ENCODE measurements around the gene ESPNL.

ESPNL gene

DNA sequence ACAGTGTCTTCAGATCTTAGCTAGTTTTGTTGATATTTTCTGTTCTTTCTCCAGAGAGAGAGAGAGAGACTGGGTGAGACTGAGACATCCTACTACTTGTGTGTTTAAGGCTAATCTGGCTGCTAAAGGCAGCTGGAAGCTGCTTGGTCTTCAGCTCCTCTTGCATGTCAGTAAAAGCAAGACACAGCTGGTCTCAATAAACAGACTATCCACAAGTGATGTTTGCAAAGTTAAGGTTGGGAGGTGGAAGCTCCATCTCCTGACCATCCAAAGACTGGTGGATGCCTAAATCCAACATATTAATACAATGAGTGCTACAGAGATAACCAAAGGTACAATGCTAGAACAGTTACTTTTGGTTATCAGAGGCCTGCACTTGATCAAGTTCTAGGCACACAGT is 76.5 kb downstream of the ESPNL start:
- DNase-seq: no peak

DNA sequence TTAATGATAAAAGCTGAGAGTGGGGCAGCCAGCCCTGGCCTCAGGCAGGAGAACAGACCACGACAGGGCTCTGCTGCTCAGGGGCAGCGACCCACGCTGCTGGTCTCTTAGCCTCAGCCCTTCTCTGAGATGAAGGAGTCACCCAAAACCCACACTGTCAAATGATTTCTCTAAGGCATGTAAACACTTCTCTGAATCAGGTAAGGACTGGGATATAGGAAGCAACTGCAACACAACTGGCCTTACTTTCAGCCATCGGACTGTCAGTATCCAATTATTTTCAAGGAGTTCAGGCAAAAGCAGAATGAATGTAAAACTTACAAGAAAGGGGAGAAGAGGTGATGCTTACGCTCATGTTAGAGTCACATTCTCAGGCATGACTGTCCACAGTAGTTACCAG is 80.4 kb downstream of the ESPNL start:
- no peak for DNase-seq

DNA sequence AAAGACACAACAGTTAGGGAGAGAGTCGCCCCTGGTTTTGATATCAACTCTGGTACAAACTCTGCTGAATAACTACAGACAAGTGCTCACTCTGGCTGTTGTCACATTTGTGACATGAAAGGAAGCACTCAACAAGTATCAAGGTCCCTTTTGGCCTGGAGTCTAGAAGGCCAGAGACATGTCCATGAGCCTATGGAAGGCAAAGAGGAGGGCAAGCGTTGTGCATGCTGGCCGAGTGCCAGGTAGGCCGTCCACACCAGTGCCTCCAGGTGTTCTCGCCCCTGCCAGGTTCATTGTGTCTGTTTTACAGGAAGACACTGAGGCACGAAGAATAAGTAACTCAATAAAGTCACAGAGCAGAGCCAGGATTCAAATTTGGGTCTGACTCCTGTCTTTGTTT is 82.2 kb downstream of the ESPNL start:
- no peak for DNase-seq
